M059J (cell line): Measurements from ENCODE around the gene RAD51B. TPM values are rescaled to one million over a fixed set of nuclear protein-coding genes. Genes with fewer than 3 reads are reported as not detected.
"Not testable (repeated sequence)": the region's sequence is repeated elsewhere in the genome, so short reads cannot be mapped to it uniquely, and the experiment has no call there.

Experiments used
- DNase-seq: peaks from one replicate; pipeline ENCODE4 v3.0.0-alpha.2; 2012; ENCODE audit warnings: low read depth
- total RNA-seq: library from RNA; depleted of rRNA; stranded (reverse); fragments of >200 nt; shearing (Covaris generic); gene quantifications from 2 replicates; pipeline ENCODE4 v1.2.3, GENCODE V29; 2014

The RAD51B gene
- total RNA-seq, 1 experiment from 2014 or later = 19.0 TPM

GRCh38 chr14:68111097-68111852 is 291.7 kb downstream of the RAD51B start:
- DNase-seq = no peak

GRCh38 chr14:68111853-68112270 is 292.3 kb downstream of the RAD51B start:
- DNase-seq = peak; percentile 64

DNA sequence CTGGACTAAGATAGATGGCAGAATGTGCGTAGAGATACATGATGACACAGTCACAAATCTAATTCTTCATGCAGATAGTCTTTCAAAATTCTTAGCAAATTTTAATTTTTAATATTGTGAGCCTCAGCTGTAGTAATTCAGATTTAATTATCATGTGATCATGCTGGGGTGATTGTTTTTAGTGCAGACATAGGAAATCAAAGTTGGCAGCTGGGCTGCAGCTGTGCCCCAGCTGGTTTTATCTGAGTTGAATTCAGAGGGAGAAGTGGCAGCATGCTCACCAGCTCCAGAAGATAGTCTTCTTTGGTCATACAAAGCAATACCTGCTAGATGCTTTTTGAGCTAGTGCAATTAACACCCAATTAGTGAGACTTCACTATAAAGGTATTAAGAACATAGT is 292.9 kb downstream of the RAD51B start:
- DNase-seq = no peak

DNA sequence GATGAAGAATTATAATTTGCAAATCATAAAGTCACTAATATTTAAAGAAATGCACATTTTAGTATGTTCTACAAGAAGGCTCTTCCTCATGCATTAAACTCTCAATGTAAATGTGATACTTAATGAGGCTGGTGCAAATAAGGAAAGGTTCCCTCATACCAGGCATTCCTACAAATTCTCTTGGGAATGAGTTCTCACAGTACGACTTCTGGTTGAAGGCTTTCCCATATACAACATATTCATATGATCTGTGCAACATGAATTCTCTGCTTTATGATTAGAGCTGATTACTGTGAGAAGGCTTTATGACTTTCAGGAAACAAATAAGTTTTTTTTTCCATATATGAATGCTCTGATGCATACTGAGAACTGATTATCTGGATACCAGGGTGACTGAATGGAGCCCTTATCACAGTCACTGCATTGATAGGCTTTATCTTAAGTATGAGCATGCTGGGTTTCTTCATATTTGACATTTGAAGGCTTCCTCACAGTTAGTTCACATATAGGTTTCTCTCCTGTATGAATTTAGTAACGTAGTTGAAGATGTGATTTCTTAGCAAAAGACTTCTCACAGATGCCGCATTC is 293.9 kb downstream of the RAD51B start:
- no peak for DNase-seq

GRCh38 chr14:68115952-68116351 is 296.4 kb downstream of the RAD51B start:
- DNase-seq = not testable (repeated sequence)

DNA sequence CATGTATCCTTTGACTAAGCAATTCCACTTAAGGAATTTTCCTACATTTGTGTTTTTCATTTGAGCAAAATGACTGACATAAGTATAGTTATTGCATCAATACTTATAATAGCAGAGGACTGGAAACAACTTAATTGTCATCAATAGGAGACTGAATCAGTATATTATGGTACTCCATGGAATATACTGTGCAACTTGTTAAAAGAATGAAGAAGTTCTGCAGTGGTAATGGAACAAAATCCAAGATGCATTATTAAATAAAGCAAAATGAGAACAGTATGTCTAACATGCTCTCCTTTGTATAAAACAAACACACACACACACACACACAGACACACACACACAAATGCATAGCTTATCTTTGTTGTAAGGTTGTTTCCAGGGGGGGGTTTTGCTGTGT is 303.1 kb downstream of the RAD51B start:
- no peak for DNase-seq

DNA sequence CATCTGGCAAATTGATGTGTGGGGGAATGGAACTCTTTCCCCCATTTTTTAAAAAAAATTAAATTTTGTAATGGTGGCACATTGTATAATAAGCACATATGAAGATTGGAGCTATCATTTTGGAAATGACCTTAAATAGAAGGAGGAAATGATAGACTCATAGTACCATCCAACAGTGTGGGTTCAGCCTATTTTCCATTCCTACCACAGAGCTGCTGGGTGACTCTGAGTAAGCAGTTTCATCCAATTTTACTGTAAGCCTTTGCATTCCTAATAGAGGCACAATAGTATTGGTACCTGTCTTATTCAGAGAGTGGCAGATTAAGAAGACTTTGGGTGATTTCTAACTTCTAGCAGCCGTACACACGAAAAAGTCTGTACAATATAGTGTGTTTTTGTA is 304.5 kb downstream of the RAD51B start:
- peak; percentile 34 for DNase-seq

DNA sequence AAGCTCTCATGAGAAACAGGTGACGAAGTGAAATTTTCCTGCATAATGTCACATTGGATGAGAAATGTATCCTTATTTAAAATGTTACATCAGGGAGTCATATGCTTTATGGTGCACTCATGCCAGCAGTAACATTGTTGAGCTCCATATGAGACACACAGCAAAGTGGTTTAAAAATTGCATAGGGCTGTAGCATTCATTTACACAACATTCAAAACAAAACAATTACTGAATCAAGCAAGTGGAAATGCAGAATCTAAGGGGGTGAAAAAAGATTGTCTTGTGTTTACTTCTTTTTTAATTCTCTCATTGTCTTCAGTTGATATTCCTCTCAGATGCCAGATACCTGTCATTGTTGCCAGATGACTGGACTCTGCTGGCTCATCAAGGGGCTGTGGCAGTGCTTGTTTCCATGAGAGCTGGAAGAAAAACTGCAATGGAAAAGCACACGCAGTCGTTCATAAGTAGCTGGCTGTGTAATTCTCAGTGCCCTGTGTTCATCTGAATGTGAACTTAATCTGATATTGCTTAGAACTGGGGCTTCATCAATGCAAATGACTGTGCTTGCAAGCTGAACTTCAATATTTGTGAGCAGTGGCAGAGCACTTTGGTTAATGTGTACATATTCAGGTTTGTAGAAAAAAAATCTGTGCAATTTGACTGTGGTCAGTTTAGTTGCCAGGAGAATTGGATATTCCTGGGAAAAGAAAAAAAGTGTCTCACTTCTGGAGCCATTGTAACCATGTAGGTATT is 305.6 kb downstream of the RAD51B start:
- peak; percentile 91 for DNase-seq

- DNase-seq = no peak
Observed at GRCh38 chr14:68127166-68127565, 307.6 kb downstream of the RAD51B start.

DNA sequence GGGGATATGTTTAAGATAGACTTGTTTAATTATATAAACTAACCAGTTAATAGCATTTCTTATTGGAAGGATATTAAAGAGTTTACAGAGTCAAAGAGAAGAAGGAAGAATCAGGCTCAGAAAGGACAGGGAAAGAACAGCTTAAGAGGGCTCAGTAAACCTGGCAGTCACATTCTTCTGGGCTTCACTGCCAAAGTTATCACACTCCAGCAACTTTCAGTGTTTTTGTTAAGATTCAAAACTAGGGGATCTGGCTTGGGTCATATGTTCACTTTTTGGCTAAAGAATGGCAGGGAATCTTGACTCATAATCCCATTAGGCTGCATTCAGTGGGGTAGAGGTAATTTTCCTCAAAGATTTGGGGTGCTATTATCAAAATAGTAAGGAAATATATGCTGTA is 312.3 kb downstream of the RAD51B start:
- no peak for DNase-seq

DNA sequence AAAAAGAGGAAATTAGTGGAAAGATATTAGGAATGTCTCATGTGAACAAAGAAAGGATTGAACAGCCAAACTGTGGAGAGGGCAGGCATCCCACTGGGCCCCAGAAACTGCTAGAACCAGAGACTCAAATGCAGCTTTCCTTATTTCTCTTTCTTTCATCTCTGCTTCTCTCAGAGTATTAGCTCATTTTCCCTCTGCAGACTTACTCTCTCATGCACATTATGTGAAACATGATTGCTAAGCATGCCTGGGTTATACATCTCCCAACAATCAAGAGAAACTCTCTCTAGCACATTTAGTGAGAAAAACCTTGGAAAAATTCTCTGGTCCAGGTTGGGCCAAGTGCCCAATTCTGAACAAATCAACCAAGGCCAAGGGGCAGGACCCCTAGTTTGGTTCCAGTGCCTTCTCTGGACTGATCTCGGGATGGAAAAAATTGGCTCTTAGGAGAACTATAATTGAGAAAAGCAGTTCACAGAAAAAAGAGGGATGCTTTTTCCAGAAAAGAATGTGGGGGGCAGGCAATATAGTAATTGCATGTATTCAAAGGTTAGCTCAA is 313.1 kb downstream of the RAD51B start:
- DNase-seq = no peak

GRCh38 chr14:68133856-68134255 is 314.3 kb downstream of the RAD51B start:
- no peak for DNase-seq

- no peak for DNase-seq
Observed at GRCh38 chr14:68135028-68135427, 315.4 kb downstream of the RAD51B start.

GRCh38 chr14:68135566-68135965 is 316.0 kb downstream of the RAD51B start:
- peak; percentile 39 for DNase-seq

- DNase-seq = peak; percentile 100
Observed at GRCh38 chr14:68137704-68138619, 318.4 kb downstream of the RAD51B start.

DNA sequence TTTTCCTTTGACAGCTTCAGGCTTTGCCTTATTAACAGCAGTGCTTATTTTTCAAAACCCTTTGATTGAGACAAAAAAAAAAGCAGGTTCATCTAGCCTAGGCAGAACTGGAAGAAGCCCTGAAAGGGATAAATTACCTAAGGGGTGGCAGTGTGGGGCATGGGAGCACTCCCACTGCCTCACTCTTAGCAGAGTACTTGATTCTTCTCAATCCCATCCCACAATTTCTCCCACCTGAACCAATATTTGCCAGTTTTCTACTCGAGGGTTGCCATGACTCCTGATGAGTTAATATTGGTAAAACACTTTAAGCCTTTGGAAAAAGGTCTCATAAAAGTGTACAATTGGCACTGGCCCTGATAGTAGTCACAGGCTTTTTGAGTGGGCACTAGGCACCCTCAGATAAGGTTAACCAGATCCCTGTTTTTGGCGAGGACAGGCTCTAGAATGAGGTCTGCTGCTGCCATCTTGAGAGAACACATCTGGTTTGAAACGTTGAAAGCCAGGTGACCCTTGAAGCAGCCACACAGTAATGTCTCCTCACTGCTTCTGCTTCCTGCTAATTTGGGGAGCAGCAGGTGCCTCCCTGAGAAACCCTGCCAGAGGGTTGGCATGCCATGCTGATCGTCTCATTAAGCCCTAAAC is 320.0 kb downstream of the RAD51B start:
- DNase-seq = no peak

- DNase-seq = peak; percentile 100
Observed at GRCh38 chr14:68140076-68140741, 320.6 kb downstream of the RAD51B start.

DNA sequence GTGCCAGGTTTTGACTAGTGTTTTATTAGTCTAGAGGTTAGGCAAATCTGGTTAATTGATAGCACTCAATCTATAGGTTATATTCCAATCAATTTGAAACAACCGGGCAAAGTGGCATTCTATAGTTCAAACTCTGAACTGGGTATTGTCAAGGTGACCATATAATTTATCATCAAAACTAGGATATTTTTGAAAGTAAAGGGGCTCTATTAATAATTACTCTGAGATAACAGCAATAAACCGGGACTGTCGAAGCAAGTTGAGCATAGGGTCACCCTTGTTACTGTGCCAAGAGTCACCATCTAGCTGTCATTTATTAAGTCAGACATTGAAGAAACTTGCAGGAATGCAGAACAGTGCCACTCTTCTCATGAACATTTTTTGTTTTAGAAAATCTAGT is 321.2 kb downstream of the RAD51B start:
- DNase-seq = no peak

- DNase-seq = peak; percentile 68
Observed at GRCh38 chr14:68141281-68142088, 321.9 kb downstream of the RAD51B start.
